ENCODE measurements around the gene PRRG2. TPM values are rescaled to one million over a fixed set of nuclear protein-coding genes. Genes with fewer than 3 reads are reported as not detected.
A peak's percentile ranks its signal among the peaks of the same experiment; 100 is the strongest.

PRRG2 gene
- total and polyA plus RNA-seq, 9 of the 15 experiments (the other 6 are each of a cell fraction or from before 2014, with no cell fraction given) = 0.06 to 1.1 (median 0.33) TPM

DNA sequence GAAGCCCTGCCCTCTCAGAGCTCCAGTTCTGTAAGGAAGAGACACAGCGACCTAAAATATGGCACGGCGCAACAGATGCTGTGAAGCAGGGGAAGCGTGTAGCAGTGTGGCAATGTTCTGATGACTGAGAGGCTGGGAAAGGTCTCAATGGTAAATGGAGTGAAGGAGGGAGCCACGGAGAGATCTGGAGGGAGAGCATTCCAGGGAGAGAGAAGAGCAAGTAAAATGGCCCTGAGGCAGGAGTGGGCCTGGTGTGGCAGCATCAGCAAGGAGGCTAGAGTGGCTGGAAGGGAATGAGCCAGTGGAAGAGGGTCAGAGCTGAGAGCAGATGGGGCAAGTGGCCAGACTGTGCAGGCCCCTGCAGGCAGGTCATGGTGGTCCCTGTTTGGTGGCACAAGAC, 37.0 kb upstream of the PRRG2 start (continued):
- TF ChIP-seq ARNT (IDR thresholded peaks at IDR 0.05) (no peak), RHOXF2B (CRISPR knock-in tag; conservative IDR thresholded peaks at IDR 0.05) (no peak), RBM14 (IDR thresholded peaks at IDR 0.05; ENCODE audit: borderline replicate concordance, insufficient read depth, low read depth, low read length) (no peak), RBM25 (IDR thresholded peaks at IDR 0.05; ENCODE audit: low read depth, low read length, severe bottlenecking) (peak; percentile 58)

DNA sequence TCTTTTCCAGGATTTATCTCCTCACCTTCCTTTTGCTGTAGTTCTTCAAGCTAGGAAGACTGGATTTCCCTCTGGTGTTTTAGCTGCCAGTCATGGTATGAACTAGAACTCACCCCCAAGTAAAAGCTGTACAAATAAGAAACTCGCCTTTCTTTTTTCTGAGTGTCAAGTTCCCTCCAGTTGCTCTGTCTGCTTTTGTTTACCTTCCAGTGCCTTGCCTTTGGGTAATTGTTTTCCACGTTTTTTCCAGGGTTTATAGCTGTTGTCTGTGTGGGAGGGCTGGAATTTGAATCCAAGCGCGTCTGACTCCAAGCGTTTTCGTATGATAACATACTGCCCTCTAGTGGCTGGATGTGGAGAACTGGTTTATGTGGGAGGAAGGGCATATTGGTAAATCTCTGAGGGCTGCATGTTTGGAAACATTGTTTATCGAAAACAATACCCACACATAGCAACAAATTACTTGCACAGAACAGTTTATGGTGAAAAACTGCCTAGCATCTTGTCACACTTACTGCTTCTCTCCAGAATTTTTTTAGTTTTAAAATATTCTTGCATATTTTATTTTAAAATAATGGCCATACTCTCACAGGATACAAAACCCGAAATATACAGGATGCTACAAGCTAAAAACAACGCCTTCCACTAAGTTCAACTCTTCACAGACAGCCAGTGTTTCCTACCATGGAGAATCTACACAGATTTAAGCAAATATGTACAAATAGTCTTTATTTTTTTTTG, 34.1 kb upstream of the PRRG2 start:
- H3K4me1 ChIP-seq (replicated peaks in 1 of 2; ENCODE audit: control insufficient read depth in 2 of 2, insufficient read depth in 2 of 2, low read length in 2 of 2) = peaks cover 2 to 22% of the 10 kb centered on the region in 2 experiments; a peak in 3 of 5 replicates
- no TSS peak for BruUV-seq (replicated peaks)
- TF ChIP-seq ZNF239 (CRISPR knock-in tag; IDR thresholded peaks at IDR 0.05) = no peak
- 0 out of 2 replicates have a peak, but pooled peaks have one; percentile 16 for TF ChIP-seq ARID1B (IDR thresholded peaks at IDR 0.05)
- TF ChIP-seq, protein P1, sequence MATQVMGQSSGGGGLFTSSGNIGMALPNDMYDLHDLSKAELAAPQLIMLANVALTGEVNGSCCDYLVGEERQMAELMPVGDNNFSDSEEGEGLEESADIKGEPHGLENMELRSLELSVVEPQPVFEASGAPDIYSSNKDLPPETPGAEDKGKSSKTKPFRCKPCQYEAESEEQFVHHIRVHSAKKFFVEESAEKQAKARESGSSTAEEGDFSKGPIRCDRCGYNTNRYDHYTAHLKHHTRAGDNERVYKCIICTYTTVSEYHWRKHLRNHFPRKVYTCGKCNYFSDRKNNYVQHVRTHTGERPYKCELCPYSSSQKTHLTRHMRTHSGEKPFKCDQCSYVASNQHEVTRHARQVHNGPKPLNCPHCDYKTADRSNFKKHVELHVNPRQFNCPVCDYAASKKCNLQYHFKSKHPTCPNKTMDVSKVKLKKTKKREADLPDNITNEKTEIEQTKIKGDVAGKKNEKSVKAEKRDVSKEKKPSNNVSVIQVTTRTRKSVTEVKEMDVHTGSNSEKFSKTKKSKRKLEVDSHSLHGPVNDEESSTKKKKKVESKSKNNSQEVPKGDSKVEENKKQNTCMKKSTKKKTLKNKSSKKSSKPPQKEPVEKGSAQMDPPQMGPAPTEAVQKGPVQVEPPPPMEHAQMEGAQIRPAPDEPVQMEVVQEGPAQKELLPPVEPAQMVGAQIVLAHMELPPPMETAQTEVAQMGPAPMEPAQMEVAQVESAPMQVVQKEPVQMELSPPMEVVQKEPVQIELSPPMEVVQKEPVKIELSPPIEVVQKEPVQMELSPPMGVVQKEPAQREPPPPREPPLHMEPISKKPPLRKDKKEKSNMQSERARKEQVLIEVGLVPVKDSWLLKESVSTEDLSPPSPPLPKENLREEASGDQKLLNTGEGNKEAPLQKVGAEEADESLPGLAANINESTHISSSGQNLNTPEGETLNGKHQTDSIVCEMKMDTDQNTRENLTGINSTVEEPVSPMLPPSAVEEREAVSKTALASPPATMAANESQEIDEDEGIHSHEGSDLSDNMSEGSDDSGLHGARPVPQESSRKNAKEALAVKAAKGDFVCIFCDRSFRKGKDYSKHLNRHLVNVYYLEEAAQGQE (IDR thresholded peaks at IDR 0.05; ENCODE audit: borderline replicate concordance) = peak; percentile 87
- TF ChIP-seq, protein P1 (CRISPR knock-in tag; IDR thresholded peaks at IDR 0.05; ENCODE audit: low read depth) = no peak
- peak; percentile 65; the same call in 1 of the 2 replicates for TF ChIP-seq CC2D1A (IDR thresholded peaks at IDR 0.05)
- TF ChIP-seq TBP (optimal IDR thresholded peaks at IDR 0.05; ENCODE audit: low read depth, low read length) = peak; percentile 25
- peak; percentile 65 for TF ChIP-seq EGR1 (conservative IDR thresholded peaks at IDR 0.05)
- peak; percentile 32 for TF ChIP-seq SMARCA4 (IDR thresholded peaks at IDR 0.05)
- TF ChIP-seq RCOR1 (IDR thresholded peaks at IDR 0.05; ENCODE audit: borderline replicate concordance in 1 of 2, low read depth in 2 of 2, low read length in 2 of 2) = 0 out of 4 replicates have a peak, but pooled peaks of 1 of the 2 experiments have one; percentile 31

More for the DNA sequence above, 34.1 kb upstream of the PRRG2 start:
- ATAC-seq (peak; percentile 88), FAIRE-seq (peak; percentile 95), DNase-seq (ENCODE audit: extremely low read depth in 1 of 4, low spot score in 3 of 4) (peak; percentile 74 to 89 (median 76))
- no peaks in the 10 kb centered on the region for H3K79me2 ChIP-seq (ENCODE audit: control insufficient read depth, insufficient read depth, low read length)
- no peaks in the 10 kb centered on the region for H4K20me1 ChIP-seq (replicated peaks; ENCODE audit: control insufficient read depth, insufficient read depth, low read length)
- no peaks in the 10 kb centered on the region for H3K9me1 ChIP-seq (ENCODE audit: control insufficient read depth, insufficient read depth, low read length)
- H3K36me3 ChIP-seq (ENCODE audit: control insufficient read depth, insufficient read depth, low read length) = no peaks in the 10 kb centered on the region
- WGBS (ENCODE audit: insufficient coverage, low coverage, missing lambda C conversion rate) = 1% methylated on average over 9 of the region's 9 CpGs
- no peaks in the 10 kb centered on the region for H3K9me3 ChIP-seq (replicated peaks; ENCODE audit: control insufficient read depth, insufficient read depth, low read depth, low read length)
- no peak overlapping the region for H3K27ac ChIP-seq (ENCODE audit: extremely low read depth, low read depth, low read length)
- H3K27me3 ChIP-seq (ENCODE audit: control insufficient read depth in 2 of 2, insufficient read depth in 2 of 2, low read length in 2 of 2) = no peaks in the 10 kb centered on the region
- peak overlapping the region in 1 of 2 experiments; percentile 9; a peak in 1 of 4 replicates for H3K9ac ChIP-seq (ENCODE audit: insufficient read depth in 1 of 2, low read depth in 2 of 2, low read length in 2 of 2)
- ChIA-PET POLR2A (interaction anchor here (0.5 to 2.1 kb wide), 10 partner anchors 10 to 155 kb away, joined by 3 to 7 read pairs (median 4); partner anchors contain the start of genes PRR12 and RCN3), CTCF (ENCODE audit: low intra/inter-chr PET ratio) (interaction anchor here (0.6 to 2.6 kb wide), 8 partner anchors 24 to 131 kb away, joined by 3 to 16 read pairs (median 4); partner anchors contain the start of gene FLT3LG)
- intact Hi-C loops (cut with micrococcal nuclease) (loop anchor here (1.0 kb wide), 2 partner anchors 23 to 41 kb away; no protein-coding TSS in a partner anchor), in situ Hi-C loops (cut with MboI) (no loop called here)
- H2AFZ ChIP-seq (ENCODE audit: low read depth, low read length) = peak overlapping the region; percentile 75
- no peak overlapping the region for H3K4me3 ChIP-seq
- H3K4me2 ChIP-seq (ENCODE audit: insufficient read depth, low read length) = peak overlapping the region; percentile 53
